H1 (cell line): ENCODE results near the gene AMOTL2. TPM values are rescaled to one million over a fixed set of nuclear protein-coding genes. Genes with fewer than 3 reads are reported as not detected.
A peak's percentile ranks its signal among the peaks of the same experiment; 100 is the strongest.

ENCODE experiments used
- CTCF ChIA-PET: fragments of 300-600 bp; sonication (Branson Sonifier 250); formaldehyde crosslinking; loops from one replicate; lab custom pipeline; 2021; ENCODE audit not compliant: partially characterized antibody; lab: Charles Lee
- POLR2A ChIA-PET: fragments of 300-600 bp; sonication (Branson Sonifier 250); formaldehyde crosslinking; loops from one replicate; lab custom pipeline; 2021; ENCODE audit warnings: inconsistent platforms; ENCODE audit not compliant: partially characterized antibody; lab: Charles Lee
- DNase-seq, 2 experiments: peaks; one replicate each; pipeline versions ENCODE4 v3.0.0 to v3.0.0-alpha.2; 2010 to 2022; ENCODE audit warnings: low spot score in 2 of 2, low read depth in 1 of 2, mixed read lengths in 1 of 2
- FAIRE-seq: peaks from 2 replicates; lab custom pipeline; 2011; peaks lifted over from hg19 to GRCh38; lab: Jason Lieb, UNC
- H2AFZ ChIP-seq: 2 replicates; pipeline ENCODE4 v1.8.1; 2012; ENCODE audit warnings: low read length, inconsistent platforms
- H2AK5ac ChIP-seq: 2 replicates; pipeline ENCODE4 v1.6.1; 2013; ENCODE audit warnings: low read depth, low read length
- H2BK120ac ChIP-seq: replicated peaks from 2 replicates; pipeline ENCODE3; 2013; ENCODE audit warnings: low read depth, low read length, inconsistent platforms
- H2BK12ac ChIP-seq: 2 replicates; pipeline ENCODE4 v1.6.1; 2013; ENCODE audit warnings: low read depth, low read length
- H2BK15ac ChIP-seq: 2 replicates; pipeline ENCODE4 v1.6.1; 2013; ENCODE audit warnings: low read length
- H2BK20ac ChIP-seq: 2 replicates; pipeline ENCODE4 v1.6.1; 2013; ENCODE audit warnings: low read length
- H2BK5ac ChIP-seq: 2 replicates; pipeline ENCODE4 v1.6.1; 2013; ENCODE audit warnings: low read depth, low read length
- H3K14ac ChIP-seq: 2 replicates; pipeline ENCODE4 v1.6.1; 2013; ENCODE audit warnings: inconsistent platforms; ENCODE audit not compliant: insufficient read length
- H3K18ac ChIP-seq: 2 replicates; pipeline ENCODE4 v1.6.1; 2013; ENCODE audit warnings: low read length; ENCODE audit errors: extremely low read depth
- H3K23ac ChIP-seq: 2 replicates; pipeline ENCODE4 v1.6.1; 2013; ENCODE audit warnings: inconsistent platforms; ENCODE audit not compliant: insufficient read length
- H3K23me2 ChIP-seq: 2 replicates; pipeline ENCODE4 v1.6.1; 2013; ENCODE audit warnings: low read depth, low read length
- H3K27ac ChIP-seq: 2 replicates; pipeline ENCODE4 v1.6.1; 2011; ENCODE audit warnings: low read depth, low read length, inconsistent platforms
- H3K27me3 ChIP-seq, 4 experiments: replicated peaks in 1 of 4; 1 replicate in 1 of 4; 2 replicates in 3 of 4; pipeline versions ENCODE4 v1.6.1 to v1.8.1; 2011 to 2013; ENCODE audit warnings: low read length in 3 of 4, mild to moderate bottlenecking in 3 of 4, inconsistent platforms in 2 of 4, mixed read lengths in 2 of 4, moderate library complexity in 1 of 4; ENCODE audit not compliant: control insufficient read depth in 3 of 4, insufficient read depth in 3 of 4; ENCODE audit errors: extremely low read depth in 1 of 4
- H3K36me3 ChIP-seq, 4 experiments: 2 replicates each; pipeline versions ENCODE4 v1.6.1 to v1.8.1; 2011 to 2013; ENCODE audit warnings: mild to moderate bottlenecking in 4 of 4, low read length in 3 of 4, moderate library complexity in 2 of 4, control low read depth in 1 of 4, inconsistent platforms in 1 of 4; ENCODE audit not compliant: insufficient read depth in 4 of 4, control insufficient read depth in 2 of 4
- H3K4ac ChIP-seq: replicated peaks from 2 replicates; pipeline ENCODE3; 2013; ENCODE audit warnings: low read length, low read depth, mixed read lengths, inconsistent platforms; ENCODE audit not compliant: insufficient read length
- H3K4me1 ChIP-seq, 4 experiments: replicated peaks in 1 of 4; 1 replicate in 1 of 4; 2 replicates in 3 of 4; pipeline versions ENCODE4 v1.6.1 to v1.8.1; 2011 to 2013; ENCODE audit warnings: low read length in 3 of 4, inconsistent platforms in 2 of 4, mixed read lengths in 1 of 4; ENCODE audit not compliant: insufficient read depth in 4 of 4, control insufficient read depth in 3 of 4
- H3K4me2 ChIP-seq, 2 experiments: 2 replicates each; pipeline versions ENCODE4 v1.6.1 to v1.8.1; 2011 to 2013; ENCODE audit warnings: low read depth in 2 of 2, low read length in 2 of 2, control low read depth in 1 of 2, inconsistent platforms in 1 of 2, mild to moderate bottlenecking in 1 of 2; ENCODE audit not compliant: insufficient read depth in 1 of 2
- H3K4me3 ChIP-seq, 4 experiments: fragments of 200-600, 300-600 bp in 1 of 4; sonication (generic), shearing (Covaris generic), sonication (Bioruptor Twin) in 1 of 4; 2 replicates each; pipeline versions ENCODE4 v1.5.1 to v1.8.1; 2011 to 2016; ENCODE audit warnings: low read length in 4 of 4, low read depth in 3 of 4, control low read depth in 2 of 4, inconsistent platforms in 2 of 4, mild to moderate bottlenecking in 2 of 4, mixed read lengths in 1 of 4, moderate library complexity in 1 of 4; ENCODE audit not compliant: insufficient read depth in 2 of 4; ENCODE audit errors: extremely low read depth in 1 of 4
- H3K56ac ChIP-seq: replicated peaks from 2 replicates; pipeline ENCODE3; 2013; ENCODE audit warnings: low read depth, mild to moderate bottlenecking, mixed read lengths, low read length, inconsistent platforms; ENCODE audit not compliant: insufficient read length
- H3K79me1 ChIP-seq: 2 replicates; pipeline ENCODE4 v1.6.1; 2013; ENCODE audit warnings: low read depth, low read length, control low read depth
- H3K79me2 ChIP-seq, 2 experiments: 2 replicates each; pipeline versions ENCODE4 v1.6.1 to v1.8.1; 2012 to 2013; ENCODE audit warnings: low read length in 2 of 2, mild to moderate bottlenecking in 2 of 2, inconsistent platforms in 1 of 2; ENCODE audit not compliant: insufficient read depth in 2 of 2, control insufficient read depth in 1 of 2
- H3K9ac ChIP-seq, 4 experiments: replicated peaks in 1 of 4; 1 replicate in 1 of 4; 2 replicates in 3 of 4; pipeline versions ENCODE4 v1.6.1 to v1.8.1; 2011 to 2013; ENCODE audit warnings: low read depth in 3 of 4, low read length in 3 of 4, control low read depth in 2 of 4, mild to moderate bottlenecking in 2 of 4, moderate library complexity in 2 of 4, inconsistent platforms in 1 of 4; ENCODE audit errors: extremely low read depth in 1 of 4
- H3K9me3 ChIP-seq, 2 experiments: 2 replicates each; pipeline versions ENCODE4 v1.6.1 to v1.8.1; 2012 to 2013; ENCODE audit warnings: mild to moderate bottlenecking in 2 of 2, moderate library complexity in 2 of 2, control low read depth in 1 of 2, inconsistent platforms in 1 of 2, low read depth in 1 of 2, low read length in 1 of 2, mixed read lengths in 1 of 2; ENCODE audit not compliant: insufficient read depth in 2 of 2
- H4K20me1 ChIP-seq, 2 experiments: replicated peaks in 1 of 2; 2 replicates each; pipeline versions ENCODE3 to v1.8.1; 2011 to 2013; ENCODE audit warnings: inconsistent platforms in 2 of 2, low read length in 2 of 2, mild to moderate bottlenecking in 1 of 2; ENCODE audit not compliant: insufficient read depth in 2 of 2, control insufficient read depth in 1 of 2
- H4K5ac ChIP-seq: 2 replicates; pipeline ENCODE4 v1.6.1; 2013; ENCODE audit warnings: low read length, low read depth, mixed read lengths, inconsistent platforms; ENCODE audit not compliant: insufficient read length
- H4K8ac ChIP-seq: 2 replicates; pipeline ENCODE4 v1.8.0; 2013; ENCODE audit warnings: mild to moderate bottlenecking, moderate library complexity, low read length, inconsistent platforms; ENCODE audit not compliant: insufficient read depth; ENCODE audit errors: extremely low read depth
- H4K91ac ChIP-seq: replicated peaks from 2 replicates; pipeline ENCODE3; 2013; ENCODE audit warnings: low read length, mixed read lengths, inconsistent platforms; ENCODE audit not compliant: insufficient read length
- CBX5 ChIP-seq: fragments of 300-800, 300-1000 bp; sonication (generic); IDR thresholded peaks from 2 replicates; pipeline ENCODE4 v1.7.1; 2016; ENCODE audit warnings: antibody characterized with exemption, low read length, low read depth
- EP300 ChIP-seq, 2 experiments: IDR thresholded peaks; 1 replicate in 1 of 2; 2 replicates in 1 of 2; pipeline ENCODE4 v1.6.1; 2011 to 2012; ENCODE audit warnings: low read depth in 2 of 2, low read length in 2 of 2, mild to moderate bottlenecking in 2 of 2, borderline replicate concordance in 1 of 2, inconsistent platforms in 1 of 2, moderate library complexity in 1 of 2
- GABPA ChIP-seq: IDR thresholded peaks from 2 replicates; pipeline ENCODE4 v1.6.1; 2011; ENCODE audit warnings: mild to moderate bottlenecking, low read length, moderate library complexity, borderline replicate concordance; ENCODE audit not compliant: insufficient read depth
- KDM4A ChIP-seq: IDR thresholded peaks from one replicate; pipeline ENCODE4 v1.7.1; 2012; ENCODE audit warnings: low read depth, mild to moderate bottlenecking, moderate library complexity, low read length, inconsistent platforms; ENCODE audit not compliant: severe bottlenecking
- SUZ12 ChIP-seq: fragments of 200-600 bp; sonication (generic); IDR thresholded peaks from 2 replicates; pipeline ENCODE4 v1.6.1; 2012; ENCODE audit warnings: mild to moderate bottlenecking, inconsistent platforms, low read length, moderate library complexity, mixed read lengths
- TCF12 ChIP-seq: IDR thresholded peaks from 2 replicates; pipeline ENCODE4 v1.6.1; 2011; ENCODE audit warnings: low read depth, mild to moderate bottlenecking, low read length
- USF2 ChIP-seq: IDR thresholded peaks from 2 replicates; pipeline ENCODE4 v1.6.1; 2011; ENCODE audit warnings: low read length, improper control_type of control experiment
- ZNF274 ChIP-seq: IDR thresholded peaks from 2 replicates; pipeline ENCODE4 v1.7.0; 2012; ENCODE audit warnings: low read length, borderline replicate concordance; ENCODE audit errors: extremely low read depth
- WGBS, 2 experiments: shearing (Covaris generic) in 1 of 2; methylation state at CpG; one replicate each; pipeline versions ENCODE4 v1.1.6 to v1.1.7; 2013 to 2015; ENCODE audit warnings: low lambda C conversion rate in 2 of 2, mixed read lengths in 2 of 2, inconsistent platforms in 1 of 2, low coverage in 1 of 2, missing lambda C conversion rate in 1 of 2; ENCODE audit not compliant: insufficient replicate concordance in 2 of 2, insufficient coverage in 1 of 2, insufficient read length in 1 of 2; ENCODE audit errors: extremely low coverage in 1 of 2, missing lambda C conversion rate in 1 of 2; 5-methylcytosine and 5-hydroxymethylcytosine counted together
- polyA plus RNA-seq, 7 experiments: library from polyadenylated mRNA; depleted of rRNA in 3 of 7; stranded (reverse) in 5 of 7; unstranded in 2 of 7; fragments of >200 nt in 5 of 7; fragments of 200-250 nt in 2 of 7; gene quantifications; 1 replicate in 5 of 7; 2 replicates in 1 of 7; 4 replicates in 1 of 7; pipeline versions ENCODE4 v1.2.1 to v1.2.3, GENCODE V29; 2011 to 2013; ENCODE audit warnings: missing spikeins in 2 of 7, mixed read lengths in 2 of 7
- total RNA-seq: library from RNA; stranded (reverse); fragmentation: NEBNext Ultra II Directional; extraction: Animal tissue kit (Norgen Biotek cat#: 25700); gene quantifications from 2 replicates; pipeline ENCODE4 v1.2.1, GENCODE V29; 2021
- TF ChIP-seq, protein P1 (sequence below): IDR thresholded peaks from 2 replicates; pipeline ENCODE4 v1.6.1; 2012; ENCODE audit warnings: inconsistent platforms

Gene AMOTL2
- total and polyA plus RNA-seq, 2 of the 8 experiments (the other 6 are each of a cell fraction or from before 2014, with no cell fraction given): 19.0 to 63.7 TPM

- Histone ChIP-seq H3K79me1 (no peaks in the 10 kb centered on the region), H3K27me3 (peaks cover 6 to 34% (median 22%) of the 10 kb centered on the region in 4 experiments), H2BK5ac (peak overlapping the region; percentile 86), H3K9ac (no peak overlapping the region), H3K4ac (peak overlapping the region; percentile 0), H2BK120ac (no peak overlapping the region), H3K9me3 (no peaks in the 10 kb centered on the region), H2BK20ac (peak overlapping the region; percentile 72; the same call in 1 of the 2 replicates), H4K5ac (no peak overlapping the region), H3K14ac (no peak overlapping the region), H3K56ac (no peak overlapping the region), H3K4me1 (peaks cover 10 to 29% (median 20%) of the 10 kb centered on the region in 4 experiments), H2AFZ (no peak overlapping the region), H3K4me2 (peak overlapping the region in 1 of 2 experiments; percentile 40; a peak in 3 of 4 replicates), H3K36me3 (no peaks in the 10 kb centered on the region), H4K8ac (peak overlapping the region; percentile 54), H3K79me2 (no peaks in the 10 kb centered on the region), H2AK5ac (peak overlapping the region; percentile 97), H2BK12ac (peak overlapping the region; percentile 99), H3K4me3 (no peak overlapping the region), H3K18ac (peak overlapping the region; percentile 80; the same call in 1 of the 2 replicates), H4K20me1 (no peaks in the 10 kb centered on the region), H3K23ac (no peak overlapping the region), H3K23me2 (no peaks in the 10 kb centered on the region; the same call in 1 of the 2 replicates), H3K27ac (no peak overlapping the region), H4K91ac (no peak overlapping the region), H2BK15ac (peak overlapping the region; percentile 61)
- FAIRE-seq: peak; percentile 32
- 55% methylated on average over 14 of the region's 14 CpGs; no CpG with 5 or more reads in 1 of the 2 experiments for WGBS, 2 experiments
- CTCF ChIA-PET: interaction anchor here (0.7 to 10.1 kb wide), 18 partner anchors 10 to 165 kb away, joined by 3 to 95 read pairs (median 5); no protein-coding TSS in a partner anchor
- POLR2A ChIA-PET: interaction anchor here (0.7 to 27.3 kb wide), 7 partner anchors 8 to 366 kb away, joined by 3 to 804 read pairs (median 10); partner anchors contain the start of gene AMOTL2
- peak in 1 of 2 experiments; percentile 52 for DNase-seq
- peak; percentile 18 for TF ChIP-seq KDM4A
- TF ChIP-seq EP300 (IDR thresholded peaks at IDR 0.05; ENCODE audit: borderline replicate concordance in 1 of 2, low read depth in 2 of 2, low read length in 2 of 2): no peak
- TF ChIP-seq CBX5: no peak
- TF ChIP-seq USF2: no peak
- TF ChIP-seq SUZ12: no peak
- TF ChIP-seq ZNF274: no peak
- no peak for TF ChIP-seq TCF12
- TF ChIP-seq GABPA: no peak
- TF ChIP-seq, protein P1, sequence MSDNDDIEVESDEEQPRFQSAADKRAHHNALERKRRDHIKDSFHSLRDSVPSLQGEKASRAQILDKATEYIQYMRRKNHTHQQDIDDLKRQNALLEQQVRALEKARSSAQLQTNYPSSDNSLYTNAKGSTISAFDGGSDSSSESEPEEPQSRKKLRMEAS: peak; percentile 82
These were observed 58.8 kb downstream of the AMOTL2 start for GRCh38 chr3:134315286-134316106.
